Measurements from ENCODE around the gene PCBP2.
"Not testable (repeated sequence)": the region's sequence is repeated elsewhere in the genome, so short reads cannot be mapped to it uniquely, and the experiment has no call there.

PCBP2 gene

GRCh38 chr12:53478865-53479264 is 27.0 kb downstream of the PCBP2 start:
- H3K4me3 ChIP-seq (ENCODE audit: low read length): no peak overlapping the region
- H3K36me3 ChIP-seq (ENCODE audit: control insufficient read depth, low read depth, low read length): peaks cover 79% of the 10 kb centered on the region
- no peak overlapping the region for H3K9ac ChIP-seq (ENCODE audit: low read length)
- H3K9me3 ChIP-seq (ENCODE audit: control insufficient read depth, low read depth, low read length): no peaks in the 10 kb centered on the region
- H3K4me1 ChIP-seq (ENCODE audit: control insufficient read depth, low read depth, low read length): no peaks in the 10 kb centered on the region
- no peaks in the 10 kb centered on the region for H3K27me3 ChIP-seq (ENCODE audit: control insufficient read depth, insufficient read depth, low read length)
- H3K27ac ChIP-seq (ENCODE audit: low read length): no peak overlapping the region

GRCh38 chr12:53479331-53479730 is 27.4 kb downstream of the PCBP2 start:
- no peak overlapping the region for H3K9ac ChIP-seq (ENCODE audit: low read length)
- H3K4me3 ChIP-seq (ENCODE audit: low read length): no peak overlapping the region
- no peaks in the 10 kb centered on the region for H3K4me1 ChIP-seq (ENCODE audit: control insufficient read depth, low read depth, low read length)
- H3K27ac ChIP-seq (ENCODE audit: low read length): no peak overlapping the region
- no peaks in the 10 kb centered on the region for H3K27me3 ChIP-seq (ENCODE audit: control insufficient read depth, insufficient read depth, low read length)
- H3K9me3 ChIP-seq (ENCODE audit: control insufficient read depth, low read depth, low read length): no peaks in the 10 kb centered on the region
- H3K36me3 ChIP-seq (ENCODE audit: control insufficient read depth, low read depth, low read length): peaks cover 79% of the 10 kb centered on the region

DNA sequence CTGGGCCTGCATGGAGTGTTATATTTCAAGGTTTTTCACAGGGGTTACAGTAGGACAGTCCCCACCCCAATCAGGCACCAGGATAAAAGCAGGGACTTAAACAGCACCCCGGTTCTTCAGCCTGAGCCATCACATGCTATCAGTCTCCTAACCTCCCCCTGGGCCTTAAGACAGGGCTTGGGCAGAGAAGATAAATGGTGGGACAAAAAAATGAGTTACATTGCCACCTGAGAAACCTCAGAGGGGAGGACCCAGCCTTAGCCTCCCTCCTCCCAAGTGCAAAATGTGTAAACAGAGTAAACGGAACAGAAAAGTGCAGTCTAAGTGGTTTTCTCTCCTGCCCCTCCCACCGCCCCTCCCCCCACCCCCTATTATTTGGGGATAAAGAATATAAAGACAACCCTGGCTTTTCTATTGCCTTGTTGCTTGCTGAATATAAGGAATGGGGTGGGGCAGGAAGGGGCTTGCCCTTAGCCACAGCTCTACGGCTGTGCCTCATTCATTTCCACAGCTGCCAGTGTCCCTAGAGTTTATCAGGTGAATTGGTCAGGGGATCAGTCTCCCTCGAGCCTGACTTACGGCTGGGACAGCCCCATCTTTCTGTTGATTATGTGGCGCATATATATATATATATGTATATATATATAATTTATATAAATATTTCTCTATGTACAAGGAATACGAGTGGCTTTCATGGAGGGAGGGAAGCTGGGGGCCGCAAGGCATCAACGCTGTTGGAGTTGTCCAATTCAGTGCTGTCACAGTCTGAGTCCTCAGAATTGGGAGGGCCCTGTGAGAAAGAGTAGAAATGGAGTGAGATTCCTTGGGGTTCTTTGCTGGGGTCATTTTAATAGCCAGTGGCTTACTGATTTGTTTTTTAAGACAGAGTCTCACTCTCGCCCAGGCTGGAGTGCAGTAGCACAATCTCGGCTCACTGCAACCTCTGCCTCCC is 28.9 kb downstream of the PCBP2 start:
- no peaks in the 10 kb centered on the region for H3K27me3 ChIP-seq (ENCODE audit: control insufficient read depth, insufficient read depth, low read length)
- no peak overlapping the region for H3K27ac ChIP-seq (ENCODE audit: low read length)
- no peak overlapping the region for H3K9ac ChIP-seq (ENCODE audit: low read length)
- no peak overlapping the region for H3K4me3 ChIP-seq (ENCODE audit: low read length)
- H3K9me3 ChIP-seq (ENCODE audit: control insufficient read depth, low read depth, low read length): no peaks in the 10 kb centered on the region
- H3K36me3 ChIP-seq (ENCODE audit: control insufficient read depth, low read depth, low read length): peaks cover 79% of the 10 kb centered on the region
- no peaks in the 10 kb centered on the region for H3K4me1 ChIP-seq (ENCODE audit: control insufficient read depth, low read depth, low read length)

- not testable (repeated sequence) for H3K4me1 ChIP-seq (ENCODE audit: control insufficient read depth, low read depth, low read length); H3K27me3 ChIP-seq (ENCODE audit: control insufficient read depth, insufficient read depth, low read length); H3K27ac ChIP-seq (ENCODE audit: low read length); H3K4me3 ChIP-seq (ENCODE audit: low read length); H3K9me3 ChIP-seq (ENCODE audit: control insufficient read depth, low read depth, low read length); H3K9ac ChIP-seq (ENCODE audit: low read length)
- H3K36me3 ChIP-seq (ENCODE audit: control insufficient read depth, low read depth, low read length): peaks cover 75% of the 10 kb centered on the region
These were observed 29.6 kb downstream of the PCBP2 start for GRCh38 chr12:53481458-53481857.

GRCh38 chr12:53481939-53482586 is 30.2 kb downstream of the PCBP2 start:
- Histone ChIP-seq H3K9me3 (ENCODE audit: control insufficient read depth, low read depth, low read length) (no peaks in the 10 kb centered on the region), H3K9ac (ENCODE audit: low read length) (no peak overlapping the region), H3K27ac (ENCODE audit: low read length) (no peak overlapping the region), H3K36me3 (ENCODE audit: control insufficient read depth, low read depth, low read length) (peaks cover 68% of the 10 kb centered on the region), H3K4me1 (ENCODE audit: control insufficient read depth, low read depth, low read length) (no peaks in the 10 kb centered on the region), H3K27me3 (ENCODE audit: control insufficient read depth, insufficient read depth, low read length) (no peaks in the 10 kb centered on the region), H3K4me3 (ENCODE audit: low read length) (no peak overlapping the region)

- Histone ChIP-seq H3K9ac (ENCODE audit: low read length) (no peak overlapping the region), H3K4me1 (ENCODE audit: control insufficient read depth, low read depth, low read length) (no peaks in the 10 kb centered on the region), H3K4me3 (ENCODE audit: low read length) (no peak overlapping the region), H3K27me3 (ENCODE audit: control insufficient read depth, insufficient read depth, low read length) (no peaks in the 10 kb centered on the region), H3K9me3 (ENCODE audit: control insufficient read depth, low read depth, low read length) (no peaks in the 10 kb centered on the region), H3K36me3 (ENCODE audit: control insufficient read depth, low read depth, low read length) (peaks cover 64% of the 10 kb centered on the region), H3K27ac (ENCODE audit: low read length) (no peak overlapping the region)
These were observed 30.8 kb downstream of the PCBP2 start for GRCh38 chr12:53482626-53483168.

GRCh38 chr12:53483225-53483978 is 31.5 kb downstream of the PCBP2 start:
- no peaks in the 10 kb centered on the region for H3K4me1 ChIP-seq (ENCODE audit: control insufficient read depth, low read depth, low read length)
- no peaks in the 10 kb centered on the region for H3K27me3 ChIP-seq (ENCODE audit: control insufficient read depth, insufficient read depth, low read length)
- H3K4me3 ChIP-seq (ENCODE audit: low read length): no peak overlapping the region
- H3K27ac ChIP-seq (ENCODE audit: low read length): no peak overlapping the region
- peaks cover 57% of the 10 kb centered on the region for H3K36me3 ChIP-seq (ENCODE audit: control insufficient read depth, low read depth, low read length)
- no peak overlapping the region for H3K9ac ChIP-seq (ENCODE audit: low read length)
- no peaks in the 10 kb centered on the region for H3K9me3 ChIP-seq (ENCODE audit: control insufficient read depth, low read depth, low read length)

DNA sequence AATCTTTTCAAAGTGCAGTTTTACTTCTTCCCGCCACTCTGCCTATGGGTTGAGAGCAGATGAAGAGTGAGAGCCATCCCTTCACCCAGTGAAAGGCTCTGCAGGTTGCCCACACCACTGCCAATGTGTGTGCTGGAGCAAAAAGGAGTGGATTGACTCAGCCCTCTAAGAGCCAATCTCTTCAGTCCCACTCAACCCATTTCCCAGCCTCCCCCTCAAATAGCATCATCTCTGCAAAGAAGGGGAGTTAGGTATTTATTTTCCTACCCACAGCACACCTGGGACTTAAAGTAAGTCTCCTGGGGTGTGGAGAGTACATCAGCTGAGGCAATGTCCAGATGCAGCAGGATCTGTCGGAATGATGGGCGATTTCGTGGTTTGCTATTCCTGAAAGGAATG is 32.1 kb downstream of the PCBP2 start:
- Histone ChIP-seq H3K4me1 (ENCODE audit: control insufficient read depth, low read depth, low read length) (no peaks in the 10 kb centered on the region), H3K4me3 (ENCODE audit: low read length) (no peak overlapping the region), H3K9ac (ENCODE audit: low read length) (no peak overlapping the region), H3K27me3 (ENCODE audit: control insufficient read depth, insufficient read depth, low read length) (no peaks in the 10 kb centered on the region), H3K36me3 (ENCODE audit: control insufficient read depth, low read depth, low read length) (peaks cover 51% of the 10 kb centered on the region), H3K9me3 (ENCODE audit: control insufficient read depth, low read depth, low read length) (no peaks in the 10 kb centered on the region), H3K27ac (ENCODE audit: low read length) (no peak overlapping the region)

DNA sequence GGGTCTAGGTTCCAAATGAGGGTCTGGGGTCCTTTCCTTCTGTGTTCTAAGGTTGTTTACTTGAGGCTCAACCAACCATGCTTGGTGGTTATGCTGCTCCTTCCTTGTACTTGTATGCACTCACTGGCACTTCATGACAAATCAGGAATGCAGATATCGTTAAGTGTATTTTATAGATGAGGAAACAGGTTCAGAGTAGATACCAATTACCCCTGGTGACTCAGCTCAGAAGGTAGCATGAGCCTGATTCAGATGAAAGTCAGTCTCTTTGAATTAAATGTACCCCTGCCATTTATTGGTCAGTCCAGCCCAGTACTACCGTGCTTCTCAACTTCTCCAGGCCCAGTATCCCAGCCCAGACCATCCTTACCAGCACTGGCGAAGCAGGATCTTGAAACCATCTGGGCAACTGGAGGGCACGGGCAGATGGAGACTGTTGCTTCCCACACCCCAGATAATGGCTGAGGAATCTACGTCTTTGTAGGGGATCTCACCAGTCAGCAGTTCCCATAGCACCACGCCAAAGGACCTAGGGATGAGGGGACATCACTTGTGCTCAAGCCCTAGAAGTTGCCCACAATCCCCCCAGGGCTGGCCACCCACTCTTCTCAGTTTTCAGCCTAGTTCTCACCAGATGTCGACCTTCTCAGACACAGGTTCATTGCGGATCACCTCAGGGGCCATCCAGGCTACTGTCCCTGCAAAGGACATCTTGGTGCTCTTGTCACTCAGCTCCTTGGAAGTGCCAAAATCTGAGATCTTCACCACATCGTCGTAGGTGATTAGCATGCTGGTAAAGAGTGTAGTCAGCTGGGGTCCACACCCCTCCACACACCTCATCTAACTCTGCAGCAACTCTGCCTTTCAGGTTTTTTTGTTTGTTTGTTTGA is 33.0 kb downstream of the PCBP2 start:
- Histone ChIP-seq H3K36me3 (ENCODE audit: control insufficient read depth, low read depth, low read length) (peaks cover 41% of the 10 kb centered on the region), H3K27ac (ENCODE audit: low read length) (no peak overlapping the region), H3K9me3 (ENCODE audit: control insufficient read depth, low read depth, low read length) (no peaks in the 10 kb centered on the region), H3K9ac (ENCODE audit: low read length) (no peak overlapping the region), H3K4me3 (ENCODE audit: low read length) (no peak overlapping the region), H3K27me3 (ENCODE audit: control insufficient read depth, insufficient read depth, low read length) (no peaks in the 10 kb centered on the region), H3K4me1 (ENCODE audit: control insufficient read depth, low read depth, low read length) (no peaks in the 10 kb centered on the region)

DNA sequence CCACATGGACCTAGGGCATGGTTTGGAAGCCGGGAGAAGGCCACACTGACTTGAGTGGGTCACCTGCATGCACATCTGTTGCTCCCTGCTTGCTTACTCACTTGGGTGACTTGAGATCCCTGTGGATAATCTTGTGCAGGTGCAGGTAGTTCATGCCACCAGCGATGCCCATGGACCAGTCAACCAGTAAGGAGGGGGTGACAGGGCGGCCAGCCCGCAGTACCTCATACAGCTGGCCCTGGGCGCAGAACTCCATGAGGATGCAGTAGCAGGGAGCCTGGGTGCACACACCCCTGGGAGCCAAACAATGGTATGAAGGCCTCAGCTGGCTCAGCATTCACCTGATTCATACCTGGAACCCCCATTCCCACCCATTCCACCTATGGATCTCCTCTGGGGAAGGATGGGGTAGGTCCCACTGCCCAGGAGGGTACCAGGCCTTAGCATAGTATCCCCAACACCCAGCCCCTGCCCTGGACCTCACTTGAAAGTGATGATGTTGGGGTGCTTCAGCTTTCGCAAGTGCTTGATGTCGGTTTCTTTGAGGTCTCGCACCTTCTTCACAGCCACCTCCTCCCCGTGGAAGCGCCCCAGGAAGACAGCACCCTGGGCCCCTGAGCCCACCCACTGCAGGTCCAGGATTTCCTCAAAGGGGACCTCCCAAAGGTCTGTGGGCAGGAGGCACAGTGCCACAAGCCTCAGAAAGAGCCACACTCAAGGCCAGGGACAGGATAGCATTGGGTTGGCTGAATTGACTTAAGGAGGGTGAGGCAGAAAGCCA is 34.2 kb downstream of the PCBP2 start:
- H3K27ac ChIP-seq (ENCODE audit: low read length): no peak overlapping the region
- H3K36me3 ChIP-seq (ENCODE audit: control insufficient read depth, low read depth, low read length): peaks cover 33% of the 10 kb centered on the region
- H3K9me3 ChIP-seq (ENCODE audit: control insufficient read depth, low read depth, low read length): no peaks in the 10 kb centered on the region
- H3K4me1 ChIP-seq (ENCODE audit: control insufficient read depth, low read depth, low read length): no peaks in the 10 kb centered on the region
- H3K4me3 ChIP-seq (ENCODE audit: low read length): no peak overlapping the region
- H3K27me3 ChIP-seq (ENCODE audit: control insufficient read depth, insufficient read depth, low read length): no peaks in the 10 kb centered on the region
- H3K9ac ChIP-seq (ENCODE audit: low read length): no peak overlapping the region

Data from iPS-18a (cell line).